ENCODE measurements around the gene PICALM. TPM values are rescaled to one million over a fixed set of nuclear protein-coding genes. Genes with fewer than 3 reads are reported as not detected.
"Not testable (repeated sequence)": the region's sequence is repeated elsewhere in the genome, so short reads cannot be mapped to it uniquely, and the experiment has no call there.

The PICALM gene
- total RNA-seq, 2 donors from 2014 or later, result 116 to 162 TPM

DNA sequence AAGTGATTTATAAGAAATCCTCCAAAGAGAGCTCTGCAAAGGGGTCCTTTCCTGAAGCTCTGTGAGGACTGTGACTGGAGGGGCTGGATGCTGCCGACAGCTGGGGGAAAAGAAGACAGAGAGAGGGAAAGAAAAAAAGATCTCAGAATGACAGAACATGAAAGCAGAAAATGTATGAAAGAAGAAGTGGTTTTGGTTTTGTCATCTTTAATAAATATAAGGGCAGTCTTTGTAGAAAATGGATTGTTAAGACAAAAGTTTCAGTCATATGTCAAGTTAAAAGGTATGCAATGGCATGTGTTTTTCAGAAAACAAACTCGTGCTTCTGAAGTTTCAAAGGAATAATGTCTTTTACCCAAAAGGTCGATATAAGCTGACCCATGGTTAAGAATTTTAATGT lies 108.2 kb downstream of the PICALM start:
- DNase-seq, result no peak
- no peaks in the 10 kb centered on the region for H3K27me3 ChIP-seq
- intact Hi-C loops (cut with DNase I), result no loop called here
- H3K9me3 ChIP-seq, result no peaks in the 10 kb centered on the region
- TF ChIP-seq, protein P1, sequence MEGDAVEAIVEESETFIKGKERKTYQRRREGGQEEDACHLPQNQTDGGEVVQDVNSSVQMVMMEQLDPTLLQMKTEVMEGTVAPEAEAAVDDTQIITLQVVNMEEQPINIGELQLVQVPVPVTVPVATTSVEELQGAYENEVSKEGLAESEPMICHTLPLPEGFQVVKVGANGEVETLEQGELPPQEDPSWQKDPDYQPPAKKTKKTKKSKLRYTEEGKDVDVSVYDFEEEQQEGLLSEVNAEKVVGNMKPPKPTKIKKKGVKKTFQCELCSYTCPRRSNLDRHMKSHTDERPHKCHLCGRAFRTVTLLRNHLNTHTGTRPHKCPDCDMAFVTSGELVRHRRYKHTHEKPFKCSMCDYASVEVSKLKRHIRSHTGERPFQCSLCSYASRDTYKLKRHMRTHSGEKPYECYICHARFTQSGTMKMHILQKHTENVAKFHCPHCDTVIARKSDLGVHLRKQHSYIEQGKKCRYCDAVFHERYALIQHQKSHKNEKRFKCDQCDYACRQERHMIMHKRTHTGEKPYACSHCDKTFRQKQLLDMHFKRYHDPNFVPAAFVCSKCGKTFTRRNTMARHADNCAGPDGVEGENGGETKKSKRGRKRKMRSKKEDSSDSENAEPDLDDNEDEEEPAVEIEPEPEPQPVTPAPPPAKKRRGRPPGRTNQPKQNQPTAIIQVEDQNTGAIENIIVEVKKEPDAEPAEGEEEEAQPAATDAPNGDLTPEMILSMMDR (IDR thresholded peaks at IDR 0.05), result no peak
- no peaks in the 10 kb centered on the region for H3K36me3 ChIP-seq
- no peaks in the 10 kb centered on the region for H3K4me1 ChIP-seq
- no peak overlapping the region for H3K4me3 ChIP-seq
- H3K27ac ChIP-seq, result no peak overlapping the region
- H3K9ac ChIP-seq (ENCODE audit: low read depth in 2 of 2, low read length in 2 of 2), result no peak overlapping the region

DNA sequence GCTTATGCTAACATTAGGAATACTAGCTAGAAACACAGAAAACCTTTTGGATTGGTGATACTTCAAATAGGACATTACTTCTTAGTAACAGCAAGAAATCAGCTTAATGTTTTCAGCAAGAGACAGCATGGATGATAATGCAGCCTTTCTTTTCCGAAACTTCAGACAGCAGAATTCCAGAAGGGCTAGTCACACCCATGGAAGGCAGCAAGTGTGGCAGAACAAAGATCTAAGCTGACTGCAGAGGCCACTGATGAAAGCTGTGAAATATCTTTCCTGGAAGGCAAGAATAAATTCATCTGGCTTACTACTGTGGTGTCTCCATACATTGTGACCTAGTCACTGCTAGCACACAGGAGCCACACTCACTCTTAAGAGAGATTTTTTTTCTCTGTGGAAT lies 113.4 kb downstream of the PICALM start:
- TF ChIP-seq, protein P1 (IDR thresholded peaks at IDR 0.05), result no peak
- no peak for DNase-seq
- Histone ChIP-seq H3K27ac (no peak overlapping the region), H3K4me3 (no peak overlapping the region), H3K36me3 (no peaks in the 10 kb centered on the region), H3K27me3 (no peaks in the 10 kb centered on the region), H3K9ac (ENCODE audit: low read depth in 2 of 2, low read length in 2 of 2) (no peak overlapping the region), H3K9me3 (no peaks in the 10 kb centered on the region), H3K4me1 (no peaks in the 10 kb centered on the region)
- intact Hi-C loops (cut with DNase I), result no loop called here

DNA sequence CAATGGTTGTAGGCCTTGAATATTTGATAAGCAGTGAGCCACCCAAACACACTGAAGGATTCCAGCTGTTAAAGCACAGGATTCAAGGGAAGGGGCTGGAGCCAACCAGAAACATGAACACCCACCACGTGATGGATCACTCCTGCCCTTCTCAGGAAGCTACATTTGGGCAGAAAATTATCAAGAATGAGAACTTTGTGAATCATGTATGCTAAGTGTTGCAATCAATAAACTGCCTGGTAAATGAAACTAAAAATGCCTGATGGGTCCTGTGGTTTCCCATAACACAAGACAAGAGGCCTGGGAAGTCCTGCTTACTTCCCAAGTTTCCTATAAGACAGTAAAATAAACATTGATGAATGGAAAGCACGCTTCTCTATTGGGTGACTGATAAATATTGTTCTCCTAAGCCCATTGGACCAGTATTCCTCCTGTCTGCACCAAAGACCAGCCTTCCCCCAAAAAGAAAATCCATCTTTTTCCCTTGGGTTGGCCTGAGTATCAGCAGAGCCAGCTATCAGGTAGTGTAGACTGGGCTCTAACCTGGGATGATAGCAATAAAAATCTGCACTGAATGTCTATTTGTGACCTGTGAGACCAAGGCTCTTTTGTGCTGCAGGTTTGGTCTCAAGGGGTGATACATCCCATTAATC lies 115.3 kb downstream of the PICALM start:
- H3K4me3 ChIP-seq, result no peak overlapping the region
- no peak overlapping the region for H3K9ac ChIP-seq (ENCODE audit: low read depth in 2 of 2, low read length in 2 of 2)
- DNase-seq, result no peak
- intact Hi-C loops (cut with DNase I), result no loop called here
- H3K4me1 ChIP-seq, result no peaks in the 10 kb centered on the region
- H3K27me3 ChIP-seq, result no peaks in the 10 kb centered on the region
- H3K9me3 ChIP-seq, result no peaks in the 10 kb centered on the region
- H3K36me3 ChIP-seq, result no peaks in the 10 kb centered on the region
- TF ChIP-seq, protein P1 (IDR thresholded peaks at IDR 0.05), result no peak
- no peak overlapping the region for H3K27ac ChIP-seq

- H3K27ac ChIP-seq; H3K36me3 ChIP-seq; H3K9me3 ChIP-seq; H3K9ac ChIP-seq (ENCODE audit: low read depth in 2 of 2, low read length in 2 of 2); DNase-seq; H3K4me3 ChIP-seq; H3K27me3 ChIP-seq; intact Hi-C loops (cut with DNase I); H3K4me1 ChIP-seq: not testable (repeated sequence)
Measured at GRCh38 chr11:85952108-85952485, 116.8 kb downstream of the PICALM start.

DNA sequence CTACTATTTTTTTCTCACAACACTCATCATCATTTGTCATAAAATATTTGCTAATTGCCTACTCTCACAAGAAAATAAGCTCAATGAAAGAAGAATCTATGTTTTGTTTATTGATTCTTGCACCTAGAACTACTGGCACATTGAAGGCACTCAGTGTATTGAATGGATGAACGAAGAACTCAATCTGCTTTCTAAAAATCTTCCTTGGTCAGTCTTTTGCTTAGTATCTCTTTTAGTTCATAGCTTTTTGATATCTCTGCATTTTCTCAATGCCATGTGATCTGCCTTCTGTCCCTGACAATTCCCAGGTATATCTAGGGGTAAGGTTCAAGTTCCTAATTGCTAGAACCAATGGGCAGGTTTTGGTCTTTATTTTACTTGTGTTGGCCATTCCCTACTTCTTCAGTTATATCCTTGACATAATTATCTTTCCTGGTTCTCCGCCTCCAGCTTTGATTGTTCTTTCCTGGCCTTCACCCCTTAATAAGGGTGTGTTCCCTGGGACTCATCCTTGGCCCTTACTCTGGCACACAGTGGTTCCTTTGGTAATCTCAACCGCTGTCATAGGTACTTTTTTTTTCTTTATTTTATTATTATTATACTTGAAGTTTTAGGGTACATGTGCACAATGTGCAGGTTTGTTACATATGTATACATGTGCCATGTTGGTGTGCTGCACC lies 117.3 kb downstream of the PICALM start:
- intact Hi-C loops (cut with DNase I), result no loop called here
- TF ChIP-seq, protein P1 (IDR thresholded peaks at IDR 0.05), result no peak
- Histone ChIP-seq H3K9ac (ENCODE audit: low read depth in 2 of 2, low read length in 2 of 2) (no peak overlapping the region), H3K36me3 (no peaks in the 10 kb centered on the region), H3K4me1 (no peaks in the 10 kb centered on the region), H3K27me3 (no peaks in the 10 kb centered on the region), H3K4me3 (no peak overlapping the region), H3K27ac (no peak overlapping the region), H3K9me3 (no peaks in the 10 kb centered on the region)
- no peak for DNase-seq

GRCh38 chr11:85951049-85951405 lies 117.9 kb downstream of the PICALM start:
- no peak for DNase-seq
- H3K4me3 ChIP-seq, result no peak overlapping the region

More at GRCh38 chr11:85951049-85951405, 117.9 kb downstream of the PICALM start:
- Histone ChIP-seq H3K36me3 (no peaks in the 10 kb centered on the region), H3K27me3 (no peaks in the 10 kb centered on the region), H3K9ac (ENCODE audit: low read depth in 2 of 2, low read length in 2 of 2) (no peak overlapping the region), H3K27ac (no peak overlapping the region), H3K9me3 (no peaks in the 10 kb centered on the region), H3K4me1 (no peaks in the 10 kb centered on the region)
- intact Hi-C loops (cut with DNase I), result no loop called here
- TF ChIP-seq, protein P1 (IDR thresholded peaks at IDR 0.05), result no peak

Measured in colonic mucosa (tissue), 4 donors.